Anterior cingulate cortex (tissue), 58 donors: ENCODE measurements around the gene SCNM1.
"Not testable (repeated sequence)": the region's sequence is repeated elsewhere in the genome, so short reads cannot be mapped to it uniquely, and the experiment has no call there.

ENCODE experiments used
- DNase-seq, 58 donors: peaks; one replicate each; lab custom pipeline; 2025; lab: John Stamatoyannopoulos, UW

The SCNM1 gene

DNA sequence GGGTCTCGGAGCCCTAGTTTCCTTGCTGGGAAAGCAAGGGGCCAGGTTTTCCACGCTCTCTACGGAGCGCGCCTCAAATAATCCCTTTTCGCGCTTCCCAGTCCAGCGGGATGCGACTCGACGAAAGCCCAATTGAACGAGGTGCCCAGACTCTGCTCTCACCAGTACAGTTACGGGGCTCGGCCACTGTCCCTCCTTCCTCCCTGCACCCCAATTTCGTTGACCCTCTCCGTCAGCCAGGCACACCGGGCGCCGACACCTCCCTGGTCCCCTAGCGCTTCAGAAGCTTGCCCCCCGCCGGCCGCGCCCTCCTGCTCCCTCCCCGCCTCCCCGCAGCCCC lies 19.9 kb upstream of the SCNM1 start:
- DNase-seq = peak in 2 of 58 donors; percentile 32 to 52

DNA sequence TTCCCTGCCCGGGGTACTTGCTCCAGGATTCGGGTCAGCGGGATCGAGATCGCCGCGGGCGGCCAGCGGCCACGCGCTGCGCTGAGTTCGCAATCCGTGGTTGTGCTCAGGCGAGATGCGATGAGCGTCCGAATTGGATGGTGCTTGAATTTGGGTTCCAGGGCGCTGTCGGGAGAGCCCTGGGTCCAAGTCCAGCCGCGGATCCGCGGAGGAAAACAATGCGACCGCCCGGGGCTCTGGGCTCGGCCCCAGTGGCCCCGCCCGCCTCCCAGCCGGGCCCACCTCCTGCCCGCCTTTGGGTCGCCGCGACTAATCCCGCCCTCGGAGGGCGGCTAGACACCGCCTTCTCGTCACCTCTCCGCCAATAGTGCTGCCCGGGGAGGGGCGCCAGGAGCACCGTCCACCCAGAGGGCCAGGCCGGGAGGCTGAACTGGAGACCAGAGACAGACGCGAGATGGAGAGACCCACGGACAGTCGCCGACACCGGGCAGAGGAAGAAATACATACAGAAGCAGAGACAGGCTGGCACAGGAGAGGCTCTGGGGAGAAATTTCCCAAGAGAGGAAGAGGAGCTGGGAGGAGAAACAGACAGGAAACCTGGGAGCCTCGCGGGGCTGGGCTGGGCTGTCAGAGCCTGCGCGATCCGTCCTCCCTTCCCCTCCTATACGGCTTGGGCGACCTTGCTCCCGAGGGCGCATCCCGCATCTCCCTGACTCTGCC lies 19.4 kb upstream of the SCNM1 start, which contains the start of gene SEMA6C:
SEMA6C (minus strand) TSS at position 220 of the 720 bp plus-strand sequence. CDS start 4,010 bp downstream, outside the sequence.
- DNase-seq = peak; percentile 54 to 98 (median 94)

DNA sequence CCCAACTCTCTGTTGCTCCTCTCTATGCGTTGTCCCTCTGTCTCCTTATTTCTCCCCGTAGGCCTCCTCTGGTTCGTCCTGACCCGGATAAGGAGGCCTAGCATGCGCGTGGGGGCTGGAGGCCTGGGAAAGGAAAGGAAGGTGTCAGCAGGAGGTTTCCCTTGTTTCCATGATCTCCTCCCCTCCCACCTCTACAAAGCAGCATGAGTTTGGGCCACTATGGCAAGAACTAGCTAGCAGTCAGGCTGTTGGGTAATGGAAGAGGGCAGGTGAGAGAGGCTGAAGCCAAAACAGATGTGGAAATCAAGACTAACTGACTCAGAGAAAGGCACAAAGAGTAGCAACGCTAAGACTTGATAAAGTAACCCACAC lies 18.8 kb upstream of the SCNM1 start:
- peak in 2 of 58 donors; percentile 42 to 70 for DNase-seq

DNA sequence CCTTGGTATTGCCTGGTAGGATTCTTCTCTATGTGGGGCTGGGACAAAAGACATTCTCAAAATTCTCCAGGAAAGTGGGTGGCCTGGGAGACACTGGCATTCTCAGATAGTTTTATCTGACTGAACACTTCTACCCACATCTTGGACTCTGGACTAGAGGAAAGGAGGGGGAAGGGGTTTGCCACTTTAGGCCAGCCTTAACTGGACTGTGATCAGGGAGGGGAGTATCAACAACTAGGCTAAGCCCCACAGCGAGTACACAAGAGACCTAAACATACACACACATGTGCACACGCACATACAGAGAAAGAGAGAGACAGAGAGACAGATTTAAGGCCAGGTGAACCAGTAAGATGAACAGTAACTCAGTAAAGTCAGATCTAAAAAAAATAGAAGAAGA lies 18.3 kb upstream of the SCNM1 start:
- DNase-seq = no peak

DNA sequence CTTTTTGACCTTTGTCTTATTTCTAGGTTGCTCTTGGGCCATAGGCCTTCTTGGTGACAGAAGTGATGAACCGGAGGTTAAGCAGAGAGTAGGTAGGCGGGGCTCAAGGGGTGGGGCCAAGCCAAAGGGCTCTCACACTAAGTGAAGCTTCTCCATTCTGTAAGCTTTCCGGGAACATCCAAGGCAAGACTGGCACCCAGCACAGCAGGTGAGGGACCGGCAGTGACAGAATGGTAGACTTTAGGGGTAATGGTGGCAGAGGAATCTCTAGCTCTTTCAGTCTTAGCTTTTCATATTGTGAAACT lies 9.5 kb upstream of the SCNM1 start, which contains the start of gene TNFAIP8L2:
TNFAIP8L2 (plus strand) TSS at position 135 of the 305 bp plus-strand sequence. CDS start 2,049 bp downstream, outside the sequence.
- DNase-seq = peak in 5 of 58 donors; percentile 11 to 18 (median 16)

DNA sequence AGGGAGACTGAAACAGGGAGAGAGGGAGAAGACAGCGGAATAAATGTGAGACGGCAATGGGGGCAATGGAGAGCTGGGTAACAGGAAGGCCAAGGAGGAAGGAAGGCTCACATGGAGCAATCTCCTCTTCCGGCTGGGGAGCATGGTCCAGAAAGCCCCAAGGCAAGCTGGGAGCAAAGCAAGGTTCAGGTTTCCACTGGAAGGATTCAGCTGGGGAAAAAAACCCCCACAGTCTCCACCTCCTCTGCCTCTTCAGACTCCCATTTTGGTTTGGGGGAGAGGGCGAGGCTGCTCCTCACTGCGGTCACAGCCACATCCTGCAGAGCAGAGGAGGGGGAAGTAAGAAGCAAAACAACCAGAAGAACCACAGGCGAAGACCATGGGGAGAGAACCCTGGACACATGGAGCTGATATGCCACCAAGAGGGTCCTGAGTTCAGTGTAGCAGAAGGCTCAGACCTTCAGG lies 8.8 kb upstream of the SCNM1 start:
- peak in 5 of 58 donors; percentile 4 to 15 (median 9) for DNase-seq

DNA sequence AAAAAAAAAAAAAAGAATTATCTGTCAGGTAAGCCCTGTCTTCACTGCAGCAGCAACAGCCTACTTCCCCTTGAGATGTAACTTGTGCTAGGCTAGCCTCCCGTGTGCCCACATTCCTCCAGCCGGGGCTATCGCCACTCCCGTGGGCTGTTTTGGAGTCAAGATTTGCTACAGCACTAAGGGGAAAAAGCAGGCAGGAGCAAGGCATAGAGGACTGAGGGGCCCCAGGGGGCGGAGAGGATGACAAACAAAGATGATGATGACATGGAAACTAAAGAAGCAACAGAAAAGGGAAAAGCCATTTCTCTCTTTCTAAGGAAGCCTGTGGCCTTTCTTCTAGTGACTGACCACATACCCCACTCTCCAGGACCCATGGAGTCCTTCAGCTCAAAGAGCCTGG lies 7.6 kb upstream of the SCNM1 start:
- no peak for DNase-seq

DNA sequence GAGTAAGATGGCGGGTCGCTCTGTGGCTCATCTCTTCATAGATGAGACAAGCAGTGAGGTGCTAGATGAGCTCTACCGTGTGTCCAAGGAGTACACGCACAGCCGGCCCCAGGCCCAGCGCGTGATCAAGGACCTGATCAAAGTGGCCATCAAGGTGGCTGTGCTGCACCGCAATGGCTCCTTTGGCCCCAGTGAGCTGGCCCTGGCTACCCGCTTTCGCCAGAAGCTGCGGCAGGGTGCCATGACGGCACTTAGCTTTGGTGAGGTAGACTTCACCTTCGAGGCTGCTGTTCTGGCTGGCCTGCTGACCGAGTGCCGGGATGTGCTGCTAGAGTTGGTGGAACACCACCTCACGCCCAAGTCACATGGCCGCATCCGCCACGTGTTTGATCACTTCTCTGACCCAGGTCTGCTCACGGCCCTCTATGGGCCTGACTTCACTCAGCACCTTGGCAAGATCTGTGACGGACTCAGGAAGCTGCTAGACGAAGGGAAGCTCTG lies 7.1 kb upstream of the SCNM1 start:
- peak in 1 of 58 donors; percentile 9 for DNase-seq

DNA sequence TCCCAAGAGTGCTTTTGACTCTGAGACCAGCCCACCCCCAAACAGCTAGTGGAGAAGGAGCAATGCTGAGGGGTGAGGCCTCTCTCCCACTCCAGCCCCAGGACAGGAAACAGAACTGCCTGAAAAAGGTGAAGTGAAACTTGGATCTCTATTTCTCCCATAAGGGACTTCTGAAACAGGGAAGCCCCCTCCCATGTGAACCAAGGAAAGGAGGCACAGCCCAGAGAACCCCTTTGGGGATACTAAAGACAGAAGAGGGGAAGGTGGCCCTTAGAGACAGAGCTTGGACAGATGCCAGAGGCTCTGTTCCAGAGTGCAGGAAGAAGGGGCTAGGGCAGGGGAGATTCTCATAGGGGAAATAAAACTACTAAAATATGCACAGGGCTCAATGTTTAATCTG lies 6.6 kb upstream of the SCNM1 start:
- no peak for DNase-seq

DNA sequence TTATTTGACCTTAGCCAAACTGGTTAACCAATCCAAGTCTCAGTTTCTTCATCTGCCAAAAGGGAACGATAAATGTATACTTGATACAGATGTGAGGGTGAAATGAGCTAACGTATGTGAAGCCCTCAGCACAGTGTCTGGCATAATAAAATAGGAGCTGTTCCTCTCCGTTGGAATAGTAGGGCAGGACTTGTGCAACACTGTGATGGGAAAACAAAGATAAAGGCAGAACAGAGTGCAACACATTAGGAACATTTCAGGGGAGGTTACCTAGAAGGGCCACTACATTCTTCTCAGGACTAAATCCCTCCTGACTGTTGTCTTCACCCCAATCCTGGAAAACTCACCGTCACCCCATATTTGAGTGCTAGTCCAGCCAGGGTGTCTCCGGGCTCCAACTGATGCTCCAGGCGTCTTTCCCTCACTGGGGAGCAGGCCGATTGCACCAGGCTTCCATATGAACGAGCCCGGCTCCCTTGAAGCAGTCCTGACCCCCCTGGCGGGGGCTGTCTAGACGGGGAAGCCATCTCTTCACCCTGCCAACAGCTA lies 1.1 kb upstream of the SCNM1 start:
- DNase-seq = peak in 7 of 58 donors; percentile 40 to 75 (median 43)

DNA sequence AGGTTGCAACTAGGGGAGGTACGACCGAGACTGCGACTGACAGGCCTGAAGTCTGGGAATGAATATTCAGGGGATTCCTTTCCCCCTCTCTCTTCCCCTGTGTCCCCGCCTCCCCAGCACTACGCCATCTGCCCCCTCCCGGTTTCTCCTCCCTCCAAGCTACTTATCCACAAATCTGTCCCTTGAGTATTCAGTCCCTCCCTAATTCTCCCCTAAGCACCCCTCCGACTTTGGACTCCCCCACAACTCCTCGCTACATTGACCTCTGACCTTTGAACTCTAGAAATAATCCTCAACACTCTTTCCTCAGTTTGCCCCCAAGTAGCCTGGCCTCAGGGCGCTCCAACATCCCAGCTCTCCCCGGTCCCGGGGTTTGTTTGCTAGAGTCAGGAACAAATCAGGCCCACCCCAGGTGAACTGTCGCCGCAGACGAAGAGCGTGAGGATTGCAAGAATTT lies 635 bp upstream of the SCNM1 start:
- peak in 43 of 58 donors; percentile 30 to 81 (median 61) for DNase-seq

DNA sequence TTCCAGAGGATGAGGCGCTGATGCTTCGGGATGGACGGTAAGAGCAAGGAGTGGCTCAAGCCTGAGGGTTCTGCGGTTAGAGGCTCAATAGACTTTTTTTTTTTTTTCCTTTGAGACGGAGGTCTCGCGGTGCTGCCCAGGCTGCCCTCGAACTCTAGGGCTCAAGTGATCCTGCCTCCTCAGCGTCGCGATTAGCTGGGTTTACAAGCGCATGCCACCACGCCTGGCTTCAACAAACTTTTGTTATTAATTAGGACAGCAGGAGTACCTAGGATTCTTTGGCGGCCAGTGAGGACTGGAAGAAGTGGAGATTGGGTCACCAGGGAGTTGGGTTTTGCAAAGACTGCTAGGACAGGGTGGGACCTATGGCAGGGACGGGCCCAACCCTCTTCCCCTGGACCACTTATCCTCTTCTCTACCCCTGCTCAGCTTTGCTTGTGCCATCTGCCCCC lies 587 bp downstream of the SCNM1 start:
- peak in 1 of 58 donors; percentile 15 for DNase-seq

DNA sequence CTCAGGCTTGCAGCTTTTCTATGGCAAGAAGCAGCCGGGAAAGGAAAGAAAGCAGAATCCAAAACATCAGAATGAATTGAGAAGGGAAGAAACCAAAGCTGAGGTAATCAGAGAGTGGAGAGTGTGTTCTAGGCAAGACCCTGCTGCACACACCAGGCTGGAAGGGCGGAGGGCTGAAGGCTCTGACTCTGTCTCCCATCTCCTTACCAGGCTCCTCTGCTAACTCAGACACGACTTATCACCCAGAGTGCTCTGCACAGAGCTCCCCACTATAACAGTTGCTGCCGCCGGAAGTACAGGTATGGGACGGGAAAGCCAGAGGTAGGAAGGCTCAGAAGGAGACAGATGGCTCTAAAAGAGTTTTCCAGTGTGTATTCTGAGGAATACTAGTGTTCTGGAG lies 1.2 kb downstream of the SCNM1 start:
- no peak for DNase-seq

DNA sequence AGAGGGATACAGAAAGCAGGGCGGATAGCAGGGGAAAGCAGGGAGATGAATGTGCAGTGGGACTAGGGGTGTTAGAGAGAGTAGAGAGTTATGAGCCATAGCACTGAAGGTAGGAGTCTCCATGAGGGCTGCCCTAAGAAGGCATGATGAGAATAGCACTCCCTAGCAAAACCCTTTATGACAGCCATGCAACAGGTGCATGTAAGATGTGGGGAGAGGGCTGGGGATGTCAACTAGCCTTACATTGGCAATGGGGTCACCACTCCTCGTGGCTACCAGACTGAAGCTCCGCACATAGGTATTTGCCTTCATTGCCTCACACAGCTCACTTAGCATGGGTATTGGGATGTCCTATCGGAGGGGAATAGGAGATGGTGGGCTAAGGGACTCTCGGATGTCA lies 5.2 kb downstream of the SCNM1 start:
- no peak for DNase-seq

DNA sequence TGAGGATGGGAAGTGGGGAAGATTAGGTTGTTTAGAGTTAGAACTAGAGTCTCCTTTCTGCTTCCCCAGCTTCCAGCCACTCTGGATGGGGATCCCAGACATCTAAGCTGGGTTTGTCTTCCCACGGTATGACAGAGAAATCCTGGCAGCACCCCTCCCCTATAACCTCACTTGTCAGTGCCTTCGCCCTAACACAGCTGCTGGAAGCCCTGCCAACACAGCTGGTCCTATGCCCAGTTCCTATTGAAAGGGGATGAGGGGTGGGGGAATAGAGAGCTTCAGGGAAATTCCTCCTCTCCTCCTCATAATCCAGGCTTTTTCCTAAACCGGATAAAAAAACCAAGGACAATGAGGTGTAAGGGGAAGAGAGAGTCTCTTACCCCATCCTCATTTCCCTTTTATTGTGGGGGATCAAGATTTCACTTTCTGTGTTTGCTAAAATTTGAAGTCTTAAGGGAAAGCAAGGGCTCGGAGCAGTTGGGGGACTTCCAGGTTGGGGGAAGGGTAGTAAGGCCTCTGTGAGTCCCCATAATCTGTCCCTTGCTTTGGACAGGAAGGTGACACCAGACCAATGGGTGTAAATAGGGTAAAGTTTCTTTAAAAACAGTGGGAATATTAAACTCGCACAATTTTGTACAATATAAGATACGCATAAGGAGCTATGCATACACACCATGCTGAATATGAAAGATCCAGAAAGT lies 9.2 kb downstream of the SCNM1 start:
- peak in 51 of 58 donors; percentile 9 to 85 (median 62) for DNase-seq

DNA sequence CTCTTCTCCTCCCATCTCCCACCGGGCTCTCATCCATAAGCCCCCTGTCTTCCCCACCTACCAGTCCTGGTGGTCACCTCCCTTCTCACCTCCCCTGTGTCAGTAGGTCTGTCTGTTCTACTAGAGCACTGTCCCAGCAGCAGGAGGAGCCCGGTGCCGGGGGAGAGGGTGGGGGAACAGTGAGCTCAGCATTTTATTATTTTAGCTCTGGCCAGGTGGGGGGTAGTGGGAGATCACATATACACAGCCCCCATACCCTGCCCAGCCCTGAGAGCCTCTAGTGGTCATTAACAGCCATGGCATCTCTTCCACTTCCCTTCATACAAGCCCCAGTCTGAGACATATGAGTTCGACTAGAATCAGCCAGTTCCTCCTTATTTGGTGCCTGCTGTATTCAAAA lies 9.9 kb downstream of the SCNM1 start, which contains the start of gene TMOD4:
TMOD4 (minus strand) TSS at position 119 of the 400 bp plus-strand sequence. CDS start 1,106 bp downstream, outside the sequence.
- DNase-seq = no peak

DNA sequence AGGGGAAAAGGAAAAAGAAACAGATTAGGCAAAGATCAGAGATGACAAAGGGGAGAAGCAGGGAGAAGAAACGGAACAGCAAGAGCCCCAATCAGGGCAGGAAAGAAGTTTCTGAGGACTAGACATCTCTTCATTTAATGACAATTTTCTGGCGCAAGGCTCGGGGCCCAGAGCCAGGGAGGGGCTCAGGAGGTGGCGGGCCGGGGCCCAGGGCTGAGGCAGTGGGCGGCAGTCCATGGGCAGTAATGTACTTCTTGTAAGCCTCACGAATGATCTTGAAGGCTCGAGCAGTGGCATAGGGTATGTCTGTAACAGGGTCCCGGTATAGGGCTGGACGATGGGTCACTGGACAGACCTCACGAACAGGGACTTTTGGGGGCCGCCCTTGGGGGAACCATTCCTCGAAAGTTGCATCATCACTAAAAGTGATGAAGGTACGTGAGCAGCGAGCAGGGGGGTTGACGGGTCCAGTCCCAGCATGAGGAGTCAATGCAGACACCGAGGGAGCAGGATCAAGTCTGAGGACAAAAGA lies 10.6 kb downstream of the SCNM1 start:
- no peak for DNase-seq

DNA sequence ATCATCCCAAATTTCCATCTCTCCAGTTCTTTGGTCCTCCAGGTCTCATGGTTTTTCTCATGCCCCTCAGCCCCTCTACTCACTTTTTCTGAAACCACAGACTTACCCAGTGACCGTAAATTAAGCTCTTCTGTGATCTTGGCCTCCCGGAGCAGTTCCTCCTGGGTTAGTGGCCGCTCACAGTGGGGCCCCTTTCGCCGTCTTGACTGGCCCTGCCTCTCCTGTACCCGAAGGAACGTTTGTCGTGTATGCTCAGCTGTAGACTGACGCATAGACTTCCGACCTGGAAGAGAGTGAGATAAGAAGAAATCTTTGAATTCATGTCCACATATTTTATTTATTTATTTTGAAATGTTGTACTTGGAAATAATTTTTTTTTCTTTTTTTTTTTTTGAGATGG lies 18.3 kb downstream of the SCNM1 start:
- no peak for DNase-seq

DNA sequence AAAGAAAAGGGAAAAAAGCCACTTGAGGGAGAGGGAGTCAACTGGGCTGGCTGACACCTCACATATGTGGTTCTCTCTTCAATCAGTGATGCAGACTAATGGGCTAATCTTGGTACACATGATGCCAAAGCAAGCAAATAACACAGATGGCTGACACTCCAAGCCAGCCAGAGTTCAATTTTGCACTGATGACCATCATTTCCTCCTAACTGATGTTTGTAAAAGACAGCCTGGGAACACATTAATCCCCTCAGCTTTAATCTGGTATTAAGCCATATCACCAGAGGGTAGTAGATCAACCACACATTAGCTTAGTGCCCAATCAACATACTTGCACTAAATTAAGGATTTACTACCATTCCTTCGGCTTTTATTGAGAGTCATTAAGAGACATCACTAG lies 21.3 kb downstream of the SCNM1 start:
- DNase-seq = no peak

DNA sequence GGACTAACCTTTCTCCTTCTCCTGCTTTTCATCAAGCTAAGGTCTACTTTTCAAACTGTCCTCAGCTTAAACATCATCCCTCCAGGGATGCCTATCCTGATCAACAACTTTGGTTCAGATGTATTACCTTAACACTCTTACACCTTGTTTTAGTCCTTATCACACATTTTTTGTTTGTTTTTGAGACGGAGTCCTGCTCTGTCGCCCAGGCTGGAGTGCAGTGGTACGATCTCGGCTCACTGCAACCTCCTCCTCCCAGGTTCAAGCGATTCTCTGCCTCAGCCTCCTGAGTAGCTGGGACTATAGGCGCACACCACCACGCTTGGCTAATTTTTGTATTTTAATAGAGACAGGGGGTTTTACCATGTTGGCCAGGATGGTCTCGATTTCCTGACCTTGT lies 22.7 kb downstream of the SCNM1 start:
- DNase-seq = not testable (repeated sequence)
